Hepatocyte (in vitro differentiated cells): Measurements from ENCODE around the gene TSSC4.

Source experiments
- CTCF ChIP-seq: fragments of 200-600 bp; sonication (generic); IDR thresholded peaks from 2 replicates; pipeline ENCODE4 v1.5.1; 2016; ENCODE audit warnings: antibody characterized with exemption, mild to moderate bottlenecking; ENCODE audit not compliant: poor library complexity
- EZH2 ChIP-seq: fragments of 200-600 bp; sonication (generic); IDR thresholded peaks from 2 replicates; pipeline ENCODE4 v1.6.1; 2016; ENCODE audit warnings: antibody characterized with exemption, mild to moderate bottlenecking, borderline replicate concordance

GRCh38 chr11:2367266-2368160 lies 33.0 kb upstream of the TSSC4 start:
- TF ChIP-seq CTCF: no peak
- no peak for TF ChIP-seq EZH2
